Fibroblast of pulmonary artery (primary cell): ENCODE data around the gene BAIAP3.

Experiments used
- DNase-seq: peaks from one replicate; pipeline ENCODE4 v3.0.0-alpha.2; 2010; ENCODE audit warnings: low read depth
- H3K4me3 ChIP-seq: replicated peaks from 2 replicates; pipeline ENCODE4 v1.5.1; 2011; ENCODE audit warnings: low read depth, mild to moderate bottlenecking, control low read depth, low read length, moderate library complexity
- CTCF ChIP-seq: IDR thresholded peaks from 2 replicates; pipeline ENCODE4 v1.5.1; 2011; ENCODE audit warnings: mild to moderate bottlenecking, control low read depth, low read length, inconsistent platforms; ENCODE audit errors: missing control alignments

Gene BAIAP3

GRCh38 chr16:1333149-1333812, at the start of gene BAIAP3:
BAIAP3 (plus strand) TSS chr16:1333645; CDS start chr16:1338550, 4,905 bp downstream.
- H3K4me3 ChIP-seq = peak within 1 kb of the TSS; percentile 37
- peak; percentile 35 for DNase-seq

GRCh38 chr16:1283996-1284616, 49.3 kb upstream of the BAIAP3 start:
- TF ChIP-seq CTCF = no peak
- DNase-seq = no peak
- no peak overlapping the region for H3K4me3 ChIP-seq

More at GRCh38 chr16:1333149-1333812, at the start of gene BAIAP3:
- TF ChIP-seq CTCF = no peak

GRCh38 chr16:1285669-1286512, 47.6 kb upstream of the BAIAP3 start:
- H3K4me3 ChIP-seq = no peak overlapping the region
- no peak for TF ChIP-seq CTCF
- DNase-seq = no peak

GRCh38 chr16:1286513-1287094, 46.8 kb upstream of the BAIAP3 start:
- no peak for DNase-seq
- H3K4me3 ChIP-seq = no peak overlapping the region
- TF ChIP-seq CTCF = no peak

GRCh38 chr16:1287982-1288670, 45.3 kb upstream of the BAIAP3 start:
- no peak for DNase-seq
- H3K4me3 ChIP-seq = no peak overlapping the region
- TF ChIP-seq CTCF = no peak

GRCh38 chr16:1288813-1289476, 44.5 kb upstream of the BAIAP3 start:
- no peak for TF ChIP-seq CTCF
- H3K4me3 ChIP-seq = no peak overlapping the region
- DNase-seq = no peak
